Fibroblast of lung (primary cell): ENCODE data around the gene INPP5K. TPM values are rescaled to one million over a fixed set of nuclear protein-coding genes. Genes with fewer than 3 reads are reported as not detected.
"Not testable (repeated sequence)": the region's sequence is repeated elsewhere in the genome, so short reads cannot be mapped to it uniquely, and the experiment has no call there.

Source experiments
- DNase-seq, 2 donors: peaks; one replicate each; pipeline versions ENCODE4 v3.0.0 to v3.0.0-alpha.2; 2010; ENCODE audit warnings: low read depth in 2 of 2
- H2AFZ ChIP-seq: 2 replicates; pipeline ENCODE4 v1.5.1; 2012; ENCODE audit warnings: low read length, control low read depth, inconsistent platforms
- H3K27ac ChIP-seq: 2 replicates; pipeline ENCODE4 v1.5.1; 2011; ENCODE audit warnings: low read length, control low read depth; ENCODE audit not compliant: insufficient read depth
- H3K27me3 ChIP-seq: 2 replicates; pipeline ENCODE4 v1.5.1; 2011; ENCODE audit warnings: mild to moderate bottlenecking, low read length; ENCODE audit not compliant: control insufficient read depth, insufficient read depth
- H3K36me3 ChIP-seq: 2 replicates; pipeline ENCODE4 v1.5.1; 2011; ENCODE audit warnings: low read length; ENCODE audit not compliant: control insufficient read depth, insufficient read depth
- H3K4me1 ChIP-seq: 2 replicates; pipeline ENCODE4 v1.5.1; 2011; ENCODE audit warnings: low read length; ENCODE audit not compliant: control insufficient read depth, insufficient read depth; ENCODE audit errors: extremely low read depth
- H3K4me2 ChIP-seq: 2 replicates; pipeline ENCODE4 v1.5.1; 2011; ENCODE audit warnings: low read length, control low read depth; ENCODE audit not compliant: insufficient read depth; ENCODE audit errors: extremely low read depth
- H3K4me3 ChIP-seq, 4 experiments: fragments of 200-600 bp in 1 of 4; sonication (generic) in 1 of 4; replicated peaks in 1 of 4; 2 replicates each; pipeline ENCODE4 v1.5.1; 2011 to 2016; ENCODE audit warnings: low read length in 4 of 4, low read depth in 3 of 4, mild to moderate bottlenecking in 3 of 4, control low read depth in 2 of 4, inconsistent platforms in 1 of 4, mixed read lengths in 1 of 4; ENCODE audit not compliant: insufficient read depth in 1 of 4; ENCODE audit errors: control extremely low read depth in 1 of 4
- H3K79me2 ChIP-seq: 2 replicates; pipeline ENCODE4 v1.5.1; 2012; ENCODE audit warnings: mild to moderate bottlenecking, low read length, inconsistent platforms; ENCODE audit not compliant: control insufficient read depth, insufficient read depth
- H3K9ac ChIP-seq: 2 replicates; pipeline ENCODE4 v1.5.1; 2011; ENCODE audit warnings: mild to moderate bottlenecking, low read length, control low read depth; ENCODE audit not compliant: insufficient read depth
- H3K9me3 ChIP-seq: 2 replicates; pipeline ENCODE4 v1.5.1; 2012; ENCODE audit warnings: low read depth, low read length; ENCODE audit not compliant: control insufficient read depth, insufficient read depth
- H4K20me1 ChIP-seq: 2 replicates; pipeline ENCODE4 v1.5.1; 2011; ENCODE audit warnings: low read length; ENCODE audit not compliant: control insufficient read depth, insufficient read depth; ENCODE audit errors: extremely low read depth
- EZH2 ChIP-seq: IDR thresholded peaks from 2 replicates; pipeline ENCODE4 v1.5.1; 2012; ENCODE audit warnings: low read length, control low read depth, mild to moderate bottlenecking; ENCODE audit errors: missing control alignments
- polyA plus RNA-seq, 2 donors: library from polyadenylated mRNA; depleted of rRNA in 1 of 2; stranded (reverse) in 1 of 2; unstranded in 1 of 2; fragments of >200 nt; gene quantifications; 2 replicates each; pipeline ENCODE4 v1.2.1, GENCODE V29; 2011 to 2012; ENCODE audit warnings: missing spikeins in 1 of 2
- total RNA-seq: library from RNA; depleted of rRNA; stranded (reverse); fragments of >200 nt; gene quantifications from 2 replicates; pipeline ENCODE4 v1.2.1, GENCODE V29; 2014
- TF ChIP-seq, protein P1 (sequence below), 2 donors: IDR thresholded peaks in 1 of 2; conservative IDR thresholded peaks in 1 of 2; 1 replicate in 1 of 2; 2 replicates in 1 of 2; pipeline ENCODE4 v1.5.1; 2011 to 2012; ENCODE audit warnings: low read length in 2 of 2, control low read depth in 1 of 2, inconsistent platforms in 1 of 2, low read depth in 1 of 2, mild to moderate bottlenecking in 1 of 2

Gene INPP5K
- total and polyA plus RNA-seq, 2 donors (not counting 1 experiment from before 2014, with no cell fraction given) = 21.0 to 34.5 TPM

GRCh38 chr17:1455797-1456599 is 60.4 kb downstream of the INPP5K start, which contains the start of gene CRK:
Gene CRK, minus strand, starts transcription at chr17:1456232. Its CDS starts 115 bp downstream, at chr17:1456117.
- no peaks in the 10 kb centered on the region for H4K20me1 ChIP-seq
- DNase-seq = peak; percentile 87 to 94
- H3K9me3 ChIP-seq = no peaks in the 10 kb centered on the region
- peak within 1 kb of the TSS; percentile 98 for H3K4me2 ChIP-seq
- peak within 1 kb of the TSS; percentile 97 for H3K9ac ChIP-seq
- H3K79me2 ChIP-seq = peaks cover 49% of the 10 kb centered on the region
- no peaks in the 10 kb centered on the region for H3K36me3 ChIP-seq
- H2AFZ ChIP-seq = peak within 1 kb of the TSS; percentile 81
- TF ChIP-seq EZH2 = no peak
- TF ChIP-seq, protein P1, sequence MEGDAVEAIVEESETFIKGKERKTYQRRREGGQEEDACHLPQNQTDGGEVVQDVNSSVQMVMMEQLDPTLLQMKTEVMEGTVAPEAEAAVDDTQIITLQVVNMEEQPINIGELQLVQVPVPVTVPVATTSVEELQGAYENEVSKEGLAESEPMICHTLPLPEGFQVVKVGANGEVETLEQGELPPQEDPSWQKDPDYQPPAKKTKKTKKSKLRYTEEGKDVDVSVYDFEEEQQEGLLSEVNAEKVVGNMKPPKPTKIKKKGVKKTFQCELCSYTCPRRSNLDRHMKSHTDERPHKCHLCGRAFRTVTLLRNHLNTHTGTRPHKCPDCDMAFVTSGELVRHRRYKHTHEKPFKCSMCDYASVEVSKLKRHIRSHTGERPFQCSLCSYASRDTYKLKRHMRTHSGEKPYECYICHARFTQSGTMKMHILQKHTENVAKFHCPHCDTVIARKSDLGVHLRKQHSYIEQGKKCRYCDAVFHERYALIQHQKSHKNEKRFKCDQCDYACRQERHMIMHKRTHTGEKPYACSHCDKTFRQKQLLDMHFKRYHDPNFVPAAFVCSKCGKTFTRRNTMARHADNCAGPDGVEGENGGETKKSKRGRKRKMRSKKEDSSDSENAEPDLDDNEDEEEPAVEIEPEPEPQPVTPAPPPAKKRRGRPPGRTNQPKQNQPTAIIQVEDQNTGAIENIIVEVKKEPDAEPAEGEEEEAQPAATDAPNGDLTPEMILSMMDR (conservative IDR thresholded peaks at IDR 0.05 in 1 of 2, IDR thresholded peaks at IDR 0.05 in 1 of 2; ENCODE audit: low read depth in 1 of 2, low read length in 2 of 2) = no peak
- no peaks in the 10 kb centered on the region for H3K27me3 ChIP-seq
- H3K4me1 ChIP-seq = peaks cover 2% of the 10 kb centered on the region
- H3K27ac ChIP-seq = peak within 1 kb of the TSS; percentile 95
- peak within 1 kb of the TSS; percentile 49 to 92 (median 84) for H3K4me3 ChIP-seq

DNA sequence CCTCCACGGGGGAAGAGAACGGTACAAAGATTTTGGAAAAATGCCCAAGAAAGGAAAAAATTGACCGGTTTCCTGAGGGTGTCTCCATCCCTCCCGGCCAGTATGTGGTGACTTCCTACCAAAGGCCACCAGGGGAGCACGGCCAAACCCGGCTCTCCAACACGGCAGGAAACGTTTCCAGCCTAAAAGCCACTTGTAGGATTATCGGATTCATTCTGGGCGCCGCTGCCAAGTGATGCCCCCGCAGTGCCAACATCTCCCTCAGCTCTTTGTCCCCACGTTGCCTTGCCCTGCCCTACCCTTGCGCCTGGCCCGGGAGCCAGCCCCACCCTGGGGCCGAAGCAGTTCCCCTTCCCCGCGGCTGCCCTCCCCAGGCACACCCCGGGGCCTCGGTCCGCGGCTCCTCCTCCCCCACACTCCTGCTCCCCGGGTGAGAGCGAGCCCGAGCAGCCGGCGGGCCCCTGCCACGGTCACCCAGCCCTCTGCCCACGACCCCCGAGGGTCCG is 61.1 kb downstream of the INPP5K start:
- Histone ChIP-seq H3K4me2 (peak overlapping the region; percentile 98), H4K20me1 (no peaks in the 10 kb centered on the region), H3K9ac (peak overlapping the region; percentile 97), H2AFZ (no peak overlapping the region), H3K9me3 (no peaks in the 10 kb centered on the region), H3K4me3 (peak overlapping the region; percentile 45 to 92 (median 84)), H3K79me2 (peaks cover 56% of the 10 kb centered on the region), H3K27ac (peak overlapping the region; percentile 95), H3K4me1 (peaks cover 2% of the 10 kb centered on the region), H3K27me3 (no peaks in the 10 kb centered on the region), H3K36me3 (no peaks in the 10 kb centered on the region)
- TF ChIP-seq, protein P1 (conservative IDR thresholded peaks at IDR 0.05 in 1 of 2, IDR thresholded peaks at IDR 0.05 in 1 of 2; ENCODE audit: low read depth in 1 of 2, low read length in 2 of 2) = peak; percentile 57 to 77
- TF ChIP-seq EZH2 = no peak
- peak; percentile 67 to 70 for DNase-seq

DNA sequence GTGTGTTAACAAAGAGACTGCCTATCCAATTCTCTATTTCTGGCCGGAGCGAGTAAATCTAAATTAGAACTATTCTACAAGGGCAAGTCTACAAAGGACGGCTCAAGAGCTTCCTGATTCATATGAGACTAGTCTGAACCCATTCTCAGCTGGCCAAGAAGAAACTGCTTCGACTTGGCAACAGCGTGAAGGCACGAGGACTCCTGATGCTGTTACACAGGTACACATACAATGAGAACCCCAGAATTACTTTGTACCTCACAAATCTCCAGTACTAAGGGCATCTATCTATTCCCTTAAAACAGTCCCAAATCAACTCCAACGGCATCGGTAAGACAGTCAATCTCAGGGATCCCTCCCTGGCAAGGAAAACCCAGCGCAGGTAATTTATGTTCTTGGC is 61.9 kb downstream of the INPP5K start:
- TF ChIP-seq, protein P1 (conservative IDR thresholded peaks at IDR 0.05 in 1 of 2, IDR thresholded peaks at IDR 0.05 in 1 of 2; ENCODE audit: low read depth in 1 of 2, low read length in 2 of 2) = no peak
- TF ChIP-seq EZH2 = no peak
- Histone ChIP-seq H3K79me2 (peaks cover 64% of the 10 kb centered on the region), H3K27ac (peak overlapping the region; percentile 95), H3K9me3 (no peaks in the 10 kb centered on the region), H3K4me1 (peaks cover 2% of the 10 kb centered on the region), H3K36me3 (no peaks in the 10 kb centered on the region), H3K9ac (peak overlapping the region; percentile 37), H4K20me1 (no peaks in the 10 kb centered on the region), H3K4me3 (peak overlapping the region; percentile 45 to 92 (median 84)), H2AFZ (no peak overlapping the region), H3K4me2 (peak overlapping the region; percentile 98), H3K27me3 (no peaks in the 10 kb centered on the region)
- DNase-seq = no peak

GRCh38 chr17:1453694-1454093 is 62.7 kb downstream of the INPP5K start:
- not testable (repeated sequence) for H3K9ac ChIP-seq, H2AFZ ChIP-seq, H3K4me3 ChIP-seq, H3K27me3 ChIP-seq, H3K36me3 ChIP-seq, H3K27ac ChIP-seq, H3K4me1 ChIP-seq, H3K9me3 ChIP-seq, H3K4me2 ChIP-seq, H4K20me1 ChIP-seq, DNase-seq
- H3K79me2 ChIP-seq = peaks cover 73% of the 10 kb centered on the region
